Measurements from ENCODE around the gene CAST. TPM values are rescaled to one million over a fixed set of nuclear protein-coding genes. Genes with fewer than 3 reads are reported as not detected.
"Not testable (repeated sequence)": the region's sequence is repeated elsewhere in the genome, so short reads cannot be mapped to it uniquely, and the experiment has no call there.

Gene CAST
- total and polyA plus RNA-seq, 4 donors = 101 to 307 (median 212) TPM

DNA sequence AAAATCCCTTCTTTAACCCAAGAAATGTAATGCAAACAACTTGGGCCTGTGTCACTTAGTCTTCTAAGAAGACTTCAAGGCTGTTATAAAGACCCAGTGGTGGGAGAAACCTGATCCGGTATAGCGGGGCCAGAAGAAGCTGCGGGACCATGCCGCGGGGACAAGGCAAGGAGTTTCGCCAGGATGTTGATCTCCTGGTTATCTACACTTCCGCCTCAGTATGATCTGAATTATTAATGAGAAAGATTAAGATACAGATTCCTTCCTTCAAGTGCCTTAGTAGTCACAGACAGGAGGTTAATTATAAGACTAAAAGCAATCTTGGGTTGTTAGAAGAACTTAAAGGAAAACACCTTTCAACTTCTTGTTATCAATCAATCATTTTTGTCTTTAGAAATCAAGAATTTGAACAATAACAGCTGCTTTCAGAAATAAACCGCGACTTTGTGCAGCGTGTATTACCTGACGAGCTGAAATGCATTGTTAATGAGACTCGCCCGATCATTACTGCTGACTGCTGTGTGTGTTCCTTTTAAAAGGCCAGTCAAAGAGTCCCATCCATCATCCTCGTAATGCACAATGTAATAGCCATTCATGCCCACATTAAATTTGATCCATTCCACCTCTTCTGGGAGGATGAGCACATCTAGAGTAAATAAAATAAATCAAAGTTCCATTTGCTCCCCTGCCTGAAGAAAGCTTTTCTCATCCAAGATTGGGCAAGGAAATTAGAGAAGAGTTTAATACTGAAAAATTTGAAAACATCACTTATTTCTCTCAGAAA lies 123.3 kb downstream of the CAST start:
- Histone ChIP-seq H3K27ac (ENCODE audit: low read depth in 1 of 2, low read length in 2 of 2) (no peak overlapping the region), H3K36me3 (ENCODE audit: control insufficient read depth in 1 of 2, insufficient read depth in 2 of 2, low read length in 1 of 2) (peaks cover 0 to 3% of the 10 kb centered on the region in 2 donors), H3K4me1 (ENCODE audit: control insufficient read depth in 1 of 2, insufficient read depth in 2 of 2, low read length in 2 of 2) (peaks cover 0 to 2% of the 10 kb centered on the region in 2 donors), H3K4me3 (ENCODE audit: low read length in 2 of 2) (no peak overlapping the region), H3K27me3 (ENCODE audit: control insufficient read depth in 1 of 2, insufficient read depth in 2 of 2, low read length in 1 of 2) (no peaks in the 10 kb centered on the region), H3K9me3 (ENCODE audit: control insufficient read depth, low read length) (no peaks in the 10 kb centered on the region)
- no peak for ATAC-seq (ENCODE audit: low FRiP score)
- WGBS, 2 donors = 89 to 93% methylated on average over 14 of the region's 14 CpGs
- no peak for DNase-seq
- intact Hi-C loops (cut with DNase I) = no loop called here

DNA sequence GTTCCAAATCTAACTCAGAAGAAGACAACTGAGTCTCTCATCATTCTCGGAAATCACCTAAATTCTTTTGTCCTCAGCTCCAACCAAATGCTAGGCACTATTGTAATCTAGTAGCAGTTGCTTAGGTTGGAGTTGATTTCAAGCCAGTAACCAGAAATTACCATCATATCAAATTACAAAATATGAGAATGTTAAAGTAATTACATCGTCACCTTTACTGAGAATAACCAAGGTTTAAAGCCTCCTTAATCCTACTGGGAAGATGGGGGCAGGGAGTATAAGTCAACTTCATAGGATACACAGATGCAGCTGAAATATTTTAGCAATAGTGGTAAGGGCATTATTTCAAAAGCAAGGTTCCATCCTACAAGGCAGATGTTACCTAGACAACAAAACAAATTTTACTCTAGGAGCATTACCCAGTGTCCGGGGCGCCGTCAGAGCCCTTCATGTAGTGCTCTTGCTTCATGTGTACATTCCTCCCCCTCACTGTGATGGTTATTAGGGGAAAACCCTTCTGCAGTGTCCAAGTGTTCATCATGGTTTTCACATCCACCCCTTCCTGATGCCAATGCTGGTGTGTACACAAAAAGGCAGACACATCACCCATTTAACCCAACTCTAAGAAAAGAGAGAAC lies 126.1 kb downstream of the CAST start:
- peaks cover 2 to 3% of the 10 kb centered on the region in 2 donors for H3K4me1 ChIP-seq (ENCODE audit: control insufficient read depth in 1 of 2, insufficient read depth in 2 of 2, low read length in 2 of 2)
- H3K4me3 ChIP-seq (ENCODE audit: low read length in 2 of 2) = no peak overlapping the region
- no peaks in the 10 kb centered on the region for H3K27me3 ChIP-seq (ENCODE audit: control insufficient read depth in 1 of 2, insufficient read depth in 2 of 2, low read length in 1 of 2)
- DNase-seq (no peak), ATAC-seq (ENCODE audit: low FRiP score) (no peak)
- peaks cover 0 to 3% of the 10 kb centered on the region in 2 donors for H3K36me3 ChIP-seq (ENCODE audit: control insufficient read depth in 1 of 2, insufficient read depth in 2 of 2, low read length in 1 of 2)
- no peaks in the 10 kb centered on the region for H3K9me3 ChIP-seq (ENCODE audit: control insufficient read depth, low read length)
- intact Hi-C loops (cut with DNase I) = no loop called here
- WGBS, 2 donors = 91 to 97% methylated on average over 5 of the region's 5 CpGs
- H3K27ac ChIP-seq (ENCODE audit: low read depth in 1 of 2, low read length in 2 of 2) = no peak overlapping the region

DNA sequence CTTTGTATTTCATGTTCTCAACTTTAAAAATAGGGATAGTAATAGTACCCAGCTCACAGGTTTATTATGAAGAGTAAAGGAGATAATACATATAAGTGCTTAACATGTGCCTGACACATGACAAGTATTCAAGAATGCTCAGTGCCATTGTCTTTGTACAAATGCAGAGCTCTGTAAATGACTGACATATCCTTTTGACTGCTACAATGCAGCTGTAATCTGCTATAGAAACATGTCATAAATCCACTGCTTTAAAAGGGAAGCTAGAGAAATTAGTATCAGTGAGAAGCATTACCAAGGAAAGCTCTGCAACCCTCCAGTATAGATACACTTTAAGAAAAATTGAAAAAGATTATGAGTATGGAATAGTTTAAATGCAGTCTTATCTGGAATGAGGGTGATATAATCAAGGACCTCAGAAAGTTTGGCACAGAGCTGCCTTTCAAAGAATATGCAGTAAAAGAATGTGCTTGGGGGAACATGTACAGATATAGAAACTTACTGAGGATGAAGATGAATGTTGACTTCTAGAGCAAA lies 127.7 kb downstream of the CAST start:
- Histone ChIP-seq H3K27ac (ENCODE audit: low read depth in 1 of 2, low read length in 2 of 2) (no peak overlapping the region), H3K4me1 (ENCODE audit: control insufficient read depth in 1 of 2, insufficient read depth in 2 of 2, low read length in 2 of 2) (peaks cover 2 to 3% of the 10 kb centered on the region in 2 donors), H3K27me3 (ENCODE audit: control insufficient read depth in 1 of 2, insufficient read depth in 2 of 2, low read length in 1 of 2) (no peaks in the 10 kb centered on the region), H3K9me3 (ENCODE audit: control insufficient read depth, low read length) (no peaks in the 10 kb centered on the region), H3K4me3 (ENCODE audit: low read length in 2 of 2) (no peak overlapping the region), H3K36me3 (ENCODE audit: control insufficient read depth in 1 of 2, insufficient read depth in 2 of 2, low read length in 1 of 2) (peaks cover 2 to 6% of the 10 kb centered on the region in 2 donors)
- no peak for ATAC-seq (ENCODE audit: low FRiP score)
- intact Hi-C loops (cut with DNase I) = no loop called here
- no peak for DNase-seq

DNA sequence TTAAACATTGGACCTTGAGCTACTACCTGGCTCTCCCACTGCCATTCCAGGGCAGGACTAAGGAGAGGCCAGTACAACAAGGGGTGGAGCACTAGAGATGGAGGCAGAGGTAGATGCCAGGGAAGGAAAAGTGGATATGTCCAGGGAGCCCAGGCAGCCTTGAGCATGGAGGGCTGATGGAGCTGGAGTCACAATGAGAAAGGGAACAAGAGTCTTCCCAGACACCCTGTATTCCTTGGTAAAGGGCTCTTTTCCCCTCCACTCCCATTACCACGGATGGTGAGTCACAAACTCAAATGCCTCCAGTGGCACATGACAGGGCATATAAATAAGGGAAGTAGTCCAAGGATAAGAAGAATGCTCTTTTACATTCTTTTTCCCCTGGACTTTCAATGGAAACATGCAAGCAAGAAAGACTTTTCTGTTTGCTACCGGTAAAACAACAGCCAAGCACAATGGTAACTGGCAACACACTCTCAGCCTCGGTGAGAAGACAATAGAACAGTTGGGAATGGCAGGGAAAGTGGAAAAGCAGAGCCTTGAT lies 128.9 kb downstream of the CAST start:
- WGBS, 2 donors = 20 to 28% methylated on average over 3 of the region's 3 CpGs
- Histone ChIP-seq H3K4me3 (ENCODE audit: low read length in 2 of 2) (no peak overlapping the region), H3K27me3 (ENCODE audit: control insufficient read depth in 1 of 2, insufficient read depth in 2 of 2, low read length in 1 of 2) (no peaks in the 10 kb centered on the region), H3K27ac (ENCODE audit: low read depth in 1 of 2, low read length in 2 of 2) (no peak overlapping the region), H3K36me3 (ENCODE audit: control insufficient read depth in 1 of 2, insufficient read depth in 2 of 2, low read length in 1 of 2) (peaks cover 2 to 9% of the 10 kb centered on the region in 2 donors), H3K9me3 (ENCODE audit: control insufficient read depth, low read length) (no peaks in the 10 kb centered on the region), H3K4me1 (ENCODE audit: control insufficient read depth in 1 of 2, insufficient read depth in 2 of 2, low read length in 2 of 2) (peaks cover 2 to 3% of the 10 kb centered on the region in 2 donors)
- ATAC-seq (ENCODE audit: low FRiP score) = no peak
- intact Hi-C loops (cut with DNase I) = no loop called here
- no peak for DNase-seq

DNA sequence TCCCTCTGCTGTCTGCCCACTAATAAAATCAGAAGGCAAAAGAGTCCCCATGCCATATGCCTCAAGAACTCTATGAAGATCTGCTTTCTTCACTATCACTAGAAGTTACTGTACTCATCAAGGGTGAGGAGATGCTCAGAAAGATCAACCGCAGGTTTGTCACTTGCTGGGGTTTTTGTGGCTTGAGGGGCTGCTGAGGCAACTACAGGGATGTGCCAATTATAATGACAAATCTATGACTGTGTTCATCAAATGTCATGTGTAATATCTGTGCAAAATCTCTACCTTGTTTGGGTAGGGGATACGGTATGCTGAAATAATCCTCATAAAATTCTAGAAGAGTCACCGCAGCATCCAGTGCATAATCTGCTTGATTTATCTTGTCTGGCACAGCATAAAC lies 132.6 kb downstream of the CAST start:
- no peak overlapping the region for H3K4me3 ChIP-seq (ENCODE audit: low read length in 2 of 2)
- no peak for ATAC-seq (ENCODE audit: low FRiP score)
- no peak for DNase-seq
- peaks cover 4 to 8% of the 10 kb centered on the region in 2 donors for H3K36me3 ChIP-seq (ENCODE audit: control insufficient read depth in 1 of 2, insufficient read depth in 2 of 2, low read length in 1 of 2)
- 93 to 99% methylated on average over 3 of the region's 3 CpGs for WGBS, 2 donors
- H3K27ac ChIP-seq (ENCODE audit: low read depth in 1 of 2, low read length in 2 of 2) = no peak overlapping the region
- H3K27me3 ChIP-seq (ENCODE audit: control insufficient read depth in 1 of 2, insufficient read depth in 2 of 2, low read length in 1 of 2) = no peaks in the 10 kb centered on the region
- peaks cover 2 to 3% of the 10 kb centered on the region in 2 donors for H3K4me1 ChIP-seq (ENCODE audit: control insufficient read depth in 1 of 2, insufficient read depth in 2 of 2, low read length in 2 of 2)
- intact Hi-C loops (cut with DNase I) = no loop called here
- no peaks in the 10 kb centered on the region for H3K9me3 ChIP-seq (ENCODE audit: control insufficient read depth, low read length)

DNA sequence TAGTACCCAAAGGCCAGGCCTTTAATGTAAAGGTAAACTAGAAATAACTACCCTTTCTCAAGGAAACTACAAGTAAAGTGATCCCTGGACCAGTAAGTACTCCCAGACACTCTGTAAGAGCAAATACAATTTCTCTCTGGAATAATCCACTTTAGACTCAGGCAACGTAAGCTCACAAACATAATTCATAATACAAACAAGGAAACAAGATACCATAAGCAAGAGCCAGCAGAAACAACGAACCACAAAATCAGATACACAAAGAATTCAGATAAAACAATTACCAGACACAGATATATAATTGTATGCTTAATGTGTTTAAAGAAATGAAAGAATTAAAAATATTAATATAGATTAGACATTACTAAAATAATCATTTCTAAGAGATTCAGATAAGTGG lies 133.4 kb downstream of the CAST start:
- Histone ChIP-seq H3K9me3 (ENCODE audit: control insufficient read depth, low read length) (no peaks in the 10 kb centered on the region), H3K4me3 (ENCODE audit: low read length in 2 of 2) (no peak overlapping the region), H3K4me1 (ENCODE audit: control insufficient read depth in 1 of 2, insufficient read depth in 2 of 2, low read length in 2 of 2) (peaks cover 2 to 3% of the 10 kb centered on the region in 2 donors), H3K36me3 (ENCODE audit: control insufficient read depth in 1 of 2, insufficient read depth in 2 of 2, low read length in 1 of 2) (peaks cover 4 to 8% of the 10 kb centered on the region in 2 donors), H3K27me3 (ENCODE audit: control insufficient read depth in 1 of 2, insufficient read depth in 2 of 2, low read length in 1 of 2) (no peaks in the 10 kb centered on the region), H3K27ac (ENCODE audit: low read depth in 1 of 2, low read length in 2 of 2) (no peak overlapping the region)
- intact Hi-C loops (cut with DNase I) = no loop called here
- 95 to 97% methylated on average over 2 of the region's 2 CpGs for WGBS, 2 donors
- DNase-seq (no peak), ATAC-seq (ENCODE audit: low FRiP score) (no peak)

DNA sequence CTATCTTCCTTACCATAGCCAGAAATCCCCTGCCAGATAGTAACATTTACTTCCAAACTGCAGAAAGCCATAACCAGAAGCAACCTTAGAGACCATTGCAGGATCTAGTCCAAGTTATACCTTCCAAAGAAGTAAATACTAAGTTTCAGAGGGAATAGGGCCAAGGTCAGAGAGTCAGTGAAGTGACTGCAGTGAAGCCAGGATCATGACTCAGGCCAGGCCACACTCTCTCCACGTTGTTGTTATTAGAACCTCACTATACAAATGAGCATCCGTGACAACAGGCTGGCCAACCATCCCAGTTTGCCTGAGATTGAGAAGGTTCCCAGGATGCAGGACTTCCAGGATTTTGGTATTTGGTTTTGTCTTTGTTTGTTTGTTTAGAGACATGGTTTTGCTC lies 134.3 kb downstream of the CAST start:
- Histone ChIP-seq H3K9me3 (ENCODE audit: control insufficient read depth, low read length) (no peaks in the 10 kb centered on the region), H3K4me1 (ENCODE audit: control insufficient read depth in 1 of 2, insufficient read depth in 2 of 2, low read length in 2 of 2) (peaks cover 0 to 3% of the 10 kb centered on the region in 2 donors), H3K4me3 (ENCODE audit: low read length in 2 of 2) (no peak overlapping the region), H3K27me3 (ENCODE audit: control insufficient read depth in 1 of 2, insufficient read depth in 2 of 2, low read length in 1 of 2) (no peaks in the 10 kb centered on the region), H3K27ac (ENCODE audit: low read depth in 1 of 2, low read length in 2 of 2) (no peak overlapping the region), H3K36me3 (ENCODE audit: control insufficient read depth in 1 of 2, insufficient read depth in 2 of 2, low read length in 1 of 2) (peaks cover 4 to 8% of the 10 kb centered on the region in 2 donors)
- ATAC-seq (ENCODE audit: low FRiP score) (no peak), DNase-seq (no peak)
- WGBS, 2 donors = 88 to 90% methylated on average over 2 of the region's 2 CpGs
- intact Hi-C loops (cut with DNase I) = no loop called here

DNA sequence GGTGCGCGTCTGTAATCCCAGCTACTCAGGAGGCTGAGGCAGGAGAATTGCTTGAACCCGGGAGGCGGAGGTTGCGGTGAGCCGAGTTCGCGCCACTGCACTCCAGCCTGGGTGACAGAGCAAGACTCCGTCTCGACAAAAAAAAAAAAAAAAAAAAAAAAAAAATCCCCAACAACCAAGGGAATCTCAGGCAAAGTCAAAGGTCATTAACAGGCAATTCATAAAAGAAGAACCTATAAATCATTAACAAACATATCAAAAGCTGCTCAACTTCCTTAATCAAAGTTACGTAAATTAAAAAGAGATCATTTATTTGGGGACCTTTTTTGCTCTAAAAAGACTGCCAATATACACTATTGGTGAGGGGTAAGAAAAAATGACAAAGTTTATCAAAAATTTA lies 139.5 kb downstream of the CAST start:
- WGBS, 2 donors = 80 to 94% methylated on average over 11 of the region's 11 CpGs
- intact Hi-C loops (cut with DNase I) = loop anchor here in 1 of 2 donors (10.0 kb wide), 1 partner anchor 133 kb away; the partner anchor contains the start of gene LNPEP
- not testable (repeated sequence) for H3K36me3 ChIP-seq (ENCODE audit: control insufficient read depth in 1 of 2, insufficient read depth in 2 of 2, low read length in 1 of 2); H3K27me3 ChIP-seq (ENCODE audit: control insufficient read depth in 1 of 2, insufficient read depth in 2 of 2, low read length in 1 of 2); H3K9me3 ChIP-seq (ENCODE audit: control insufficient read depth, low read length); ATAC-seq (ENCODE audit: low FRiP score); DNase-seq; H3K27ac ChIP-seq (ENCODE audit: low read depth in 1 of 2, low read length in 2 of 2); H3K4me3 ChIP-seq (ENCODE audit: low read length in 2 of 2); H3K4me1 ChIP-seq (ENCODE audit: control insufficient read depth in 1 of 2, insufficient read depth in 2 of 2, low read length in 2 of 2)

All from aorta (tissue), 5 donors.